HG02678 (cell line): ENCODE results near the gene GPR12.

ENCODE experiments used
- ATAC-seq: cut with Tn5 transposase; IDR thresholded peaks from one replicate; pipeline ENCODE4 v1.9.1; 2021; ENCODE audit warnings: mild to moderate bottlenecking, moderate library complexity; ENCODE audit not compliant: unreplicated experiment

Gene GPR12

GRCh38 chr13:26759907-26760831 is at the start of gene GPR12:
TSS of gene GPR12 (minus strand) at chr13:26760786. CDS start at chr13:26759827, 959 bp downstream.
- no peak for ATAC-seq

GRCh38 chr13:26810095-26810494 is 49.5 kb upstream of the GPR12 start:
- ATAC-seq = no peak

- no peak for ATAC-seq
Observed at GRCh38 chr13:26806891-26807290, 46.3 kb upstream of the GPR12 start.

- ATAC-seq = no peak
Observed at GRCh38 chr13:26787961-26788360, 27.4 kb upstream of the GPR12 start.

- ATAC-seq = no peak
Observed at GRCh38 chr13:26786651-26787295, 26.2 kb upstream of the GPR12 start.

- no peak for ATAC-seq
Observed at GRCh38 chr13:26785838-26786630, 25.4 kb upstream of the GPR12 start.

- peak; percentile 73 for ATAC-seq
Observed at GRCh38 chr13:26784704-26785639, 24.4 kb upstream of the GPR12 start.

- no peak for ATAC-seq
Observed at GRCh38 chr13:26780411-26780810, 19.8 kb upstream of the GPR12 start.

GRCh38 chr13:26779321-26779720 is 18.7 kb upstream of the GPR12 start:
- no peak for ATAC-seq

GRCh38 chr13:26772531-26772930 is 11.9 kb upstream of the GPR12 start:
- ATAC-seq = no peak

- ATAC-seq = no peak
Observed at GRCh38 chr13:26771796-26772195, 11.2 kb upstream of the GPR12 start.

- no peak for ATAC-seq
Observed at GRCh38 chr13:26762745-26763345, 2.3 kb upstream of the GPR12 start.

- no peak for ATAC-seq
Observed at GRCh38 chr13:26760832-26761582, 421 bp upstream of the GPR12 start.

- ATAC-seq = no peak
Observed at GRCh38 chr13:26759249-26759906, 1.2 kb downstream of the GPR12 start.

GRCh38 chr13:26758496-26759157 is 2.0 kb downstream of the GPR12 start:
- no peak for ATAC-seq

GRCh38 chr13:26756961-26757360 is 3.6 kb downstream of the GPR12 start:
- no peak for ATAC-seq

- ATAC-seq = no peak
Observed at GRCh38 chr13:26752671-26753070, 7.9 kb downstream of the GPR12 start.

- ATAC-seq = no peak
Observed at GRCh38 chr13:26749905-26750304, 10.7 kb downstream of the GPR12 start.
